ENCODE results near the gene OR14A2.

DNA sequence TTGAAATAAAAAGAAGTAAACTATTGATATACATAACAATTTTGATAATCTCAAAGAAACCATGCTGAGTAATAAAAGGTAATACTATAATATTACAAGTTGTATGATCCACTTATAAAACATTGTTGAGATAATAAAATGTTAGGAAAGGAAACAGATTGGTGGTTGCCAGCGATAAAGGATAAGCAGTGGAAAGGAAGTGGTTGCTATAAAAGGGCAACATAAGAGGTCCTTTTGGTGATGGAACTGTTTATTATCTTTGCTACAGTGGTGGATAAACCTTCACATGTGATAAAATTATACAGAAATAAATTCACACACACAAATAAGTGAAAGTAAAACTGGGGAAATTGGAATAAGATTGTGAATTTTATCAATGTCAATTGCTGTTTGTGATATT lies 46.6 kb downstream of the OR14A2 start:
- TF ChIP-seq, protein P1, sequence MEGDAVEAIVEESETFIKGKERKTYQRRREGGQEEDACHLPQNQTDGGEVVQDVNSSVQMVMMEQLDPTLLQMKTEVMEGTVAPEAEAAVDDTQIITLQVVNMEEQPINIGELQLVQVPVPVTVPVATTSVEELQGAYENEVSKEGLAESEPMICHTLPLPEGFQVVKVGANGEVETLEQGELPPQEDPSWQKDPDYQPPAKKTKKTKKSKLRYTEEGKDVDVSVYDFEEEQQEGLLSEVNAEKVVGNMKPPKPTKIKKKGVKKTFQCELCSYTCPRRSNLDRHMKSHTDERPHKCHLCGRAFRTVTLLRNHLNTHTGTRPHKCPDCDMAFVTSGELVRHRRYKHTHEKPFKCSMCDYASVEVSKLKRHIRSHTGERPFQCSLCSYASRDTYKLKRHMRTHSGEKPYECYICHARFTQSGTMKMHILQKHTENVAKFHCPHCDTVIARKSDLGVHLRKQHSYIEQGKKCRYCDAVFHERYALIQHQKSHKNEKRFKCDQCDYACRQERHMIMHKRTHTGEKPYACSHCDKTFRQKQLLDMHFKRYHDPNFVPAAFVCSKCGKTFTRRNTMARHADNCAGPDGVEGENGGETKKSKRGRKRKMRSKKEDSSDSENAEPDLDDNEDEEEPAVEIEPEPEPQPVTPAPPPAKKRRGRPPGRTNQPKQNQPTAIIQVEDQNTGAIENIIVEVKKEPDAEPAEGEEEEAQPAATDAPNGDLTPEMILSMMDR (IDR thresholded peaks at IDR 0.05), result no peak
- TF ChIP-seq POLR2A (IDR thresholded peaks at IDR 0.05), result no peak
- TF ChIP-seq POLR2AphosphoS5 (IDR thresholded peaks at IDR 0.05), result no peak
- no peak for TF ChIP-seq EP300 (IDR thresholded peaks at IDR 0.05; ENCODE audit: low read depth)

Data from transverse colon (tissue), 4 donors.